GM18511 (cell line): ENCODE measurements around the gene TCEANC2.

ENCODE experiments used
- ATAC-seq: cut with Tn5 transposase; IDR thresholded peaks from one replicate; pipeline ENCODE4 v1.9.1; 2021; ENCODE audit warnings: mild to moderate bottlenecking, moderate library complexity; ENCODE audit not compliant: unreplicated experiment

Gene TCEANC2

GRCh38 chr1:54129858-54130257 lies 76.5 kb downstream of the TCEANC2 start:
- ATAC-seq, result no peak

GRCh38 chr1:54131419-54131818 lies 78.0 kb downstream of the TCEANC2 start:
- no peak for ATAC-seq

GRCh38 chr1:54132495-54132894 lies 79.1 kb downstream of the TCEANC2 start:
- no peak for ATAC-seq

GRCh38 chr1:54134295-54134694 lies 80.9 kb downstream of the TCEANC2 start:
- ATAC-seq, result no peak

GRCh38 chr1:54135436-54136120 lies 82.2 kb downstream of the TCEANC2 start:
- ATAC-seq, result no peak

GRCh38 chr1:54136269-54136896 lies 83.0 kb downstream of the TCEANC2 start:
- no peak for ATAC-seq

DNA sequence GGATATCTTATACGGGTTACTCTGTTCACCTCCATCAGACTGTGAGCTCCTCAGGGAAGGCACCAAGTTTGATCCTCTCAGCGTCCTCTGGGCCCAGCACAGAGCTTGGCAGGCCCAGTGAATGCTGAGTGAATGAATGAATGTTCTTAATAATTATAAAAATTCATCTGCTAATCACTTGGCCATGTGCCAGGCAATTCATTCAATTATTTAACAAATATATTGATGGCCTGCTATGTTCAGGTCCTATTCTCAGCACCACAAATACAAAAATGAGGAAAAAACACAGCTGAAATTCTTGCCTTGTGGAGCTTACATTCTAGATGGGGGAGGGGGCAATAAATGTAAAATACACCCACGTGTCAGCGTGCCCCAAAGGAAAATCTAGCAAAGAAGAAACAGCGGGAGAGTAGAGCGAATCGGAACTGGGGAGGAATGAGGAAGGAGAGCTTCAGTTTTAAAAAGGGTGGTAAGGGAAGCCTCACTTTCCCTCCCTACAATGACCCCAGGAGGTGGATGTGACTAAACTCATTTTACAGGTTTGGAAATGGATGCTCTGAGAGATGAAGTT lies 83.6 kb downstream of the TCEANC2 start:
- no peak for ATAC-seq

- no peak for ATAC-seq
Observed at GRCh38 chr1:54137534-54138061, 84.2 kb downstream of the TCEANC2 start.

DNA sequence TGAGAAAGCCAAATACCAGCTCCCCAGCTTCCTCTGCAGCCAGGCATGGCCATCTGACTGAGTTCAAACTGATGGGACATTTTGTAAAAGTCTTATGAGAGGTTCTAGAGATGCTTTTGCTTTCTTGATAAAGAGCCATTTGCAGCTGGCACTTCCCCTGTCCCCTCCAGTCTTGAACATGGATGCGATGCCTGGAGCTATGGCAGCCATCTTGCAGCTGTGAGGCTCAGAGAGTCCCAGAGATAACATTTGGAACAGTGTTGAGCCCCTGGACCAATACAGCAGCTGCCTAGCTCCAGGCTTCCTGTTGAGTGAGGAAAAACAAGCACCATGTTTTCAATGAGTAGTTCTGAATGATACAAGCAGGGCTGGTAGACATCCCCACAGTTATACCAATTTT lies 85.6 kb downstream of the TCEANC2 start:
- ATAC-seq, result no peak

GRCh38 chr1:54139711-54140110 lies 86.3 kb downstream of the TCEANC2 start:
- no peak for ATAC-seq

DNA sequence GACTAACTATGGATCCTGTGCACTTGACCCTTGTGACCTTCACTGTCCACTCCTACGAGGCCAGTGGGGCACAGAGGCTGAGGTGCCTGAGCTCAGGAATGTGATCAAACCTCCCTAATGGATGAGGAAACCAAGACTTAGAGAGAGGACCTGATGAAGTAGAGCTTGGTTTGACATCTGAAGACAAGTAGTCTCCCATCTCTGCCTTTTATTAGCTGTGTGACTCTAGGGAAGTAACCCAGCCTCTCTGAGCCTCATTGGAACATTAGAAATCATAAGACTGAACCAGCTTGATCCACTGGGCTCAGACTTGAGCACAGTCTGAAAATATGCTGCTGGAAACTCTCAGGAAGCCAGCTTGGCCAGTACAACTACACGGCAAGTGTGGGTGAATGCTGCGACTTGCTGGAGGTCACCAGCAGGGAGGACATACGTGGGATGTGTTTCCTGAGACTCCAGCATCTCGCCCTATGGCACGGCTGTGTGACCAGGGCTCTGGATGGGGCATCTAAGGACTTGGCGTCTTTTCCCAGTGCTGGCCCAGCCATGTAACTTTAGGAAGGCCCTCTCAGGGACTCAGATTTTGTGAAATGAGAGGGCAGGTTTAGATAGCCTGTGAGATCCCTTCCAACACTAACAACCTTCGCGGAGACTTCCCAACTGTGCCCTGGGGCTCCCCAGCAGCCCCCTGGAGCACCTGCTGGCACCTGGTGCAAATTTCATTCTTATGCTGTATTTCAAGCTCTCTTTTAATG lies 88.9 kb downstream of the TCEANC2 start:
- no peak for ATAC-seq

- ATAC-seq, result no peak
Observed at GRCh38 chr1:54144366-54144765, 91.0 kb downstream of the TCEANC2 start.

GRCh38 chr1:54149734-54150133 lies 96.3 kb downstream of the TCEANC2 start:
- no peak for ATAC-seq

- no peak for ATAC-seq
Observed at GRCh38 chr1:54151013-54151412, 97.6 kb downstream of the TCEANC2 start.

GRCh38 chr1:54152696-54153095 lies 99.3 kb downstream of the TCEANC2 start, which contains the start of gene CDCP2:
Gene CDCP2, minus strand, starts transcription at chr1:54153000. Its CDS starts 78 bp downstream, at chr1:54152922.
- ATAC-seq, result no peak

DNA sequence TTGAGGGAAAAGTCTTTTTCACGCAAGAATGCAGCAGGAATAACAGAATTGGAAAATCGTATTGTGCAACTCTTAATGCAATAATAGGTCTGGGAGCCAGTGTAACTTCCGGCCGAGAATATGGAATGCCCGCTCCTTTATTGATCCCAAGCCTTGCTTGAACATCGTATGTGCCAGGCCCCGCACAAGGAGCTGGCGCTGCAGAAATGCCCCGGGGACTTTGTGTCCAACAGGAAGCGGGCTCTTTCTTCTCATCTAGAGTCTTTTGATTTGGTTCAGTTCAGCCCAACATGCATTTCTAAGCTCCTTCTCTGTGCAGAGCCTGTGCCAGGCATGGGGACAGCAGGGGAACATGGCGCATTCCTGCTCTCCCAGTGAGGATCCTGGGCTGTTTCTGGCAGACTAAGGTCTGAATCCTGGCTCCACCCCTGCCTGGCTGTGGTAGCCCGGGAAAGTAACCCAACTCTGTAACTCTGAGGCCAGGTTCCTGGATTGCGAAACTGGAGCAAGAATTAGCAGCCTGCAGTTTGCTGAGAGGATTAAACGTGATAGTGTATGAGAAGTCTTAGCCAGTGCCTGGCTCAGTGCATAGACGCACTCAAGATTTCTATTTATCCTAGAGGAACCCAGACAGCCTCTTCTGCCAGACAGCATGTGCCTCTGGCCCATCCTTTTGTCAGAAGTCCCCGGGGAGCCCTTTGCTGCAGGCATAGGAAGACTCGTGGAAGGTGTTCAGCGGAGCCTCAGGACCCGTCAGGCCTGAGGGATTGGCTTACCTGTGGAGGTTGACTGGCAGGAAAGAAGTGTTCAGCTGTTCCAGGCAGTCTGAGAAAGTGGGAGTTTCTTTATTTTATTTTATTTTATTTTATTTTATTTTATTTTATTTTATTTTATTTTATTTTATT lies 100.4 kb downstream of the TCEANC2 start:
- ATAC-seq, result no peak
